ENCODE results near the gene AFF1.
"Not testable (repeated sequence)": the region's sequence is repeated elsewhere in the genome, so short reads cannot be mapped to it uniquely, and the experiment has no call there.

The AFF1 gene

DNA sequence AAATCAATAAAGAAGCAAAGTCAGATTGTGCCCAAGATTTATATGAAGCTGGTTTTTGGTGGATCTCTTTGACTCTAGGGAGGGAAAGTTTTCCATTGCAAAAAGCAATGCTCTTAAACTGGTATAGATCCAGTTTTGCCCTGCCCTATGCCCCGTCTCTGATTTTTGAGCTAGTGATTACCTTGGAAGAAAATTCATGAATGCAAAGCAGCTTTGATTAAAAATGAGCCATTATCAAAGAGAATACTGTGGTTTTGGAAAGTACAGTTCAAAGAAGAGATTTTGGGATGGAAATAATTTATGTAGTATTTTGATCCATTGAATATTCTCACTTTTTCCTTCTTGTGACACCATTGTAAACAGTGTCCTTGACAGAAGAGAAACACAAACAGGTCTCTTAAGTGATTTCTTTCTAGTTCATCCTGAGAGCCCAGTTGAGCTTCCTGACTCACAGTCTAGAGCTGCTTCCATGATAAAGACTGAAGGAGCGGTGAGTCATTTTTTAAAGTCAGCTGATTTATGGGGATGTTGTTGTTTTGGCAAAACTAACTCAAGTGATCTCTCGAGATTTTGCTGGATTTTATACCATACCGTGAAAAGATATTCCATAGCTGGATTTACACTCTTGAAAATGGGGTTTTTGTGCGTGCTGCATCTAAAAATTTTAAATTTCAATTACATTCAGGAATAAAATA, 76.7 kb downstream of the AFF1 start:
- Histone ChIP-seq H3K9me3 (replicated peaks; ENCODE audit: insufficient read depth, low read length) (no peaks in the 10 kb centered on the region), H3K4me2 (ENCODE audit: low read depth, low read length) (no peak overlapping the region), H3K9ac (ENCODE audit: low read length) (no peak overlapping the region), H3K36me3 (replicated peaks; ENCODE audit: insufficient read depth, low read length) (no peaks in the 10 kb centered on the region), H3K9me2 (replicated peaks; ENCODE audit: insufficient read depth, low read length) (no peaks in the 10 kb centered on the region), H3K27me3 (replicated peaks; ENCODE audit: insufficient read depth, low read length) (no peaks in the 10 kb centered on the region), H3K27ac (ENCODE audit: low read length) (no peak overlapping the region), H3K4me3 (ENCODE audit: low read length) (no peak overlapping the region), H3K79me2 (ENCODE audit: low read length) (peaks cover 94% of the 10 kb centered on the region), H2AFZ (ENCODE audit: low read length) (no peak overlapping the region), H3K4me1 (ENCODE audit: low read length) (peaks cover 40% of the 10 kb centered on the region), H4K20me1 (ENCODE audit: insufficient read depth, low read length) (peaks cover 48% of the 10 kb centered on the region), H3F3A (ENCODE audit: insufficient read depth, low read length) (peaks cover 27% of the 10 kb centered on the region)
- TF ChIP-seq EZH2 (optimal IDR thresholded peaks at IDR 0.05; ENCODE audit: low read depth, low read length) = no peak
- TF ChIP-seq, protein P1, sequence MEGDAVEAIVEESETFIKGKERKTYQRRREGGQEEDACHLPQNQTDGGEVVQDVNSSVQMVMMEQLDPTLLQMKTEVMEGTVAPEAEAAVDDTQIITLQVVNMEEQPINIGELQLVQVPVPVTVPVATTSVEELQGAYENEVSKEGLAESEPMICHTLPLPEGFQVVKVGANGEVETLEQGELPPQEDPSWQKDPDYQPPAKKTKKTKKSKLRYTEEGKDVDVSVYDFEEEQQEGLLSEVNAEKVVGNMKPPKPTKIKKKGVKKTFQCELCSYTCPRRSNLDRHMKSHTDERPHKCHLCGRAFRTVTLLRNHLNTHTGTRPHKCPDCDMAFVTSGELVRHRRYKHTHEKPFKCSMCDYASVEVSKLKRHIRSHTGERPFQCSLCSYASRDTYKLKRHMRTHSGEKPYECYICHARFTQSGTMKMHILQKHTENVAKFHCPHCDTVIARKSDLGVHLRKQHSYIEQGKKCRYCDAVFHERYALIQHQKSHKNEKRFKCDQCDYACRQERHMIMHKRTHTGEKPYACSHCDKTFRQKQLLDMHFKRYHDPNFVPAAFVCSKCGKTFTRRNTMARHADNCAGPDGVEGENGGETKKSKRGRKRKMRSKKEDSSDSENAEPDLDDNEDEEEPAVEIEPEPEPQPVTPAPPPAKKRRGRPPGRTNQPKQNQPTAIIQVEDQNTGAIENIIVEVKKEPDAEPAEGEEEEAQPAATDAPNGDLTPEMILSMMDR (IDR thresholded peaks at IDR 0.05; ENCODE audit: low read length) = no peak
- TF ChIP-seq EZH2phosphoT487 (IDR thresholded peaks at IDR 0.05; ENCODE audit: low read length) = no peak
- no peak for DNase-seq

DNA sequence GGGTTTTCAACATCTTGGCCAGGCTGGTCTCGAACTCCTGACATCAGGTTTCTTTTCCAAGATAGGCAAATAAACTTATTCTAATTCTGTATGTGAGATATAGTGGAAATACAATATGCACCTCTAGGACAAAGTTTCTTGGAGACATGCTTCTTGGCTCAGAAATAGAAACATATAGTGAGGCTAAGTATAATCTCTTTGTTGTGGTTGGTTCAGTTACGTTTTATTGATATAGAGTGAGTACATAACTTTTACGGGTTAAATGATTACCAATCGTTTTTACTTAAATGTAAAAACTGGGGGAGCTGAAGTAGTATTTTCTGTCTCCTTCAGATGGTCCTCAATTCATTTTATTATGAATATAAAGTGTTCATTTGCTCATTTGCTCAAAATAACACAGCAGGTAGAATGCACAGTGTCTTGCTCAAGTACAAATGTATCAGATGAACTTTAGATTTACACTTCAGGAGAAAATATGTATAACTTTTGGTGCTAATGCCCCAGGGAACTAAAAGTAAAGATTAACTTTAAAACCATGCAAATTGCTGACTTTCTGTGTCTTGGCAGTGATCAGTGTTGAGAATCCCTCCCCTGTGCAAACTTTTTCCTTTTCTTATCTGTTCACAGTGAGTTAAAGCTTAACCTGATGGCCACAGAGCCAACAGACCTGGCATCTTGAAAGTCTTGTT, 77.6 kb downstream of the AFF1 start:
- H3K4me3 ChIP-seq (ENCODE audit: low read length) = no peak overlapping the region
- H3K79me2 ChIP-seq (ENCODE audit: low read length) = peaks cover 100% of the 10 kb centered on the region
- H3K27ac ChIP-seq (ENCODE audit: low read length) = no peak overlapping the region

GRCh38 chr4:87012954-87013308, 78.1 kb downstream of the AFF1 start:
- H3K27me3 ChIP-seq (replicated peaks; ENCODE audit: insufficient read depth, low read length); H3K4me2 ChIP-seq (ENCODE audit: low read depth, low read length); DNase-seq; H2AFZ ChIP-seq (ENCODE audit: low read length); H3K4me3 ChIP-seq (ENCODE audit: low read length); H3K27ac ChIP-seq (ENCODE audit: low read length); H3K9me2 ChIP-seq (replicated peaks; ENCODE audit: insufficient read depth, low read length); H3K9me3 ChIP-seq (replicated peaks; ENCODE audit: insufficient read depth, low read length); H3K36me3 ChIP-seq (replicated peaks; ENCODE audit: insufficient read depth, low read length); H3K9ac ChIP-seq (ENCODE audit: low read length): not testable (repeated sequence)
- Histone ChIP-seq H3K4me1 (ENCODE audit: low read length) (peaks cover 42% of the 10 kb centered on the region), H3K79me2 (ENCODE audit: low read length) (peaks cover 100% of the 10 kb centered on the region), H4K20me1 (ENCODE audit: insufficient read depth, low read length) (peaks cover 62% of the 10 kb centered on the region), H3F3A (ENCODE audit: insufficient read depth, low read length) (peaks cover 12% of the 10 kb centered on the region)

More for the DNA sequence above, 77.6 kb downstream of the AFF1 start:
- H2AFZ ChIP-seq (ENCODE audit: low read length) = no peak overlapping the region
- H3K9me2 ChIP-seq (replicated peaks; ENCODE audit: insufficient read depth, low read length) = no peaks in the 10 kb centered on the region
- H3F3A ChIP-seq (ENCODE audit: insufficient read depth, low read length) = peaks cover 18% of the 10 kb centered on the region
- no peaks in the 10 kb centered on the region for H3K9me3 ChIP-seq (replicated peaks; ENCODE audit: insufficient read depth, low read length)
- peaks cover 40% of the 10 kb centered on the region for H3K4me1 ChIP-seq (ENCODE audit: low read length)
- no peaks in the 10 kb centered on the region for H3K27me3 ChIP-seq (replicated peaks; ENCODE audit: insufficient read depth, low read length)
- peaks cover 57% of the 10 kb centered on the region for H4K20me1 ChIP-seq (ENCODE audit: insufficient read depth, low read length)
- no peaks in the 10 kb centered on the region for H3K36me3 ChIP-seq (replicated peaks; ENCODE audit: insufficient read depth, low read length)
- no peak for DNase-seq
- H3K9ac ChIP-seq (ENCODE audit: low read length) = no peak overlapping the region
- TF ChIP-seq EZH2 (optimal IDR thresholded peaks at IDR 0.05; ENCODE audit: low read depth, low read length) (no peak), EZH2phosphoT487 (IDR thresholded peaks at IDR 0.05; ENCODE audit: low read length) (no peak)
- TF ChIP-seq, protein P1 (IDR thresholded peaks at IDR 0.05; ENCODE audit: low read length) = no peak
- no peak overlapping the region for H3K4me2 ChIP-seq (ENCODE audit: low read depth, low read length)
